A549 treated with dexamethasone at 1 μM for 4 hours (cell line): ENCODE results near the gene PTN. TPM values are rescaled to one million over a fixed set of nuclear protein-coding genes. Genes with fewer than 3 reads are reported as not detected.

ENCODE experiments used
- total RNA-seq: library from RNA; stranded (reverse); fragments of 200-300 nt; extraction: Qiagen RNA extraction; gene quantifications from 5 replicates; pipeline ENCODE4 v1.2.3, GENCODE V29; 2022

The PTN gene
- not detected in 5 replicates for total RNA-seq

GRCh38 chr7:137343281-137343841 lies at the start of gene PTN:
Gene PTN, minus strand, starts transcription at chr7:137343733. Its CDS starts 88,760 bp downstream, at chr7:137254973.

